HG02852 (cell line): ENCODE measurements around the gene PYGO1.

Source experiments
- ATAC-seq: cut with Tn5 transposase; IDR thresholded peaks from one replicate; pipeline ENCODE4 v1.9.1; 2021; ENCODE audit warnings: mild to moderate bottlenecking, moderate library complexity; ENCODE audit not compliant: unreplicated experiment

Gene PYGO1

DNA sequence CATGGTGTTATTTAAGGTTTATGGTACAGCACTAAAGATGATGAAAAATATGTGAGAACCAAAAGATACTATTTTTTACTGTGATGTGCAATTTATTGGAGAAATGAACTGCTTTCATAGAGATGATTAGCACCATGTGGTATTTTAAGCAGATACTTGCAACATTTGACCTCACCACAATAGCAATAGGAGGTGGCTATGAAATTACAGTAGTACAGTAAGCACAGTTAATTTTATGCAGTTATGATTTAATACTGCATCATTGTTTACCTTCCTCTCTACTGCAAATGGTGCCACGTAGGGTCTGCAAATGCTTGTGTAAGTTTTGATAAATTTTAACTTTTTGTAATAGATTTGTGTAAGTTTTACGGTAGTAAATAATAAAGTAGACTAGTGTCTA lies 14.0 kb downstream of the PYGO1 start:
- ATAC-seq, result no peak

DNA sequence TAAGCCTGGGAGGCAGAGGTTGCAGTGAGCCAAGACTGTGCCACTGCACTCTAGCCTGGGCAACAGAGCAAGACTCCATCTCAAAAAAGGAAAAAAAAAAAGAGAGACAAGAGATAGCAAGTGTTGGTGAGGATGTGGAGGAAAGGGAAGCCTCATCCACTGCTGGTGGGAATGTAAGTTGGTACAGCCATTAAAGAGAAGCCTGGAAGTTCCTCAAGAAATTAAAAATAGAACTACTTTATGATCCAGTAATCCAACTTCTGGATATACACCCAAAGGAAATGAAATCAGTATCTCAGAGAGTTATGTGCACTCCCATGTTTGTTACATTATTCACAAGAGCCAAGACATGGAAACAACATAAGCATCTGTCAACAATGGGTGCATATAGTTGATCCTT lies 14.9 kb downstream of the PYGO1 start:
- no peak for ATAC-seq

- ATAC-seq, result no peak
Measured at GRCh38 chr15:55564347-55565145, 23.6 kb downstream of the PYGO1 start.

DNA sequence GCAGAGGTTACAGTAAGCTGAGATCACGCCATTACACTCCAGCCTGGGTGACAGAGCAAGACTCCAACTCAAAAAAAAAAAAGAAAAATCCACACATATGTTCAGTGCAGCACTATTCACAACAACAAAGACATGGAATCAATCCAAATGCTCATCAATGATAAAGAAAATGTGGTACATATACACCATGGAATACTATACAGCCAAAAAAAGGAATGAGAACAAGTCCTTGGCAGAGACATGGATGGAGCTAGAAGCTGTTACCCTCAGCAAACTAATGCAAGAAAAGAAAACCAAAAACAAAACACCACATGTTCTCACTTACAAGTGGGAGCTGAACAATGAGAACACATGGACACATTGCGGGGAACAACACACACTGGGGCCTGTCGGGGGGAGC lies 25.5 kb downstream of the PYGO1 start:
- no peak for ATAC-seq

- ATAC-seq, result no peak
Measured at GRCh38 chr15:55555089-55555488, 33.1 kb downstream of the PYGO1 start.

GRCh38 chr15:55552926-55553325 lies 35.2 kb downstream of the PYGO1 start:
- ATAC-seq, result no peak

- no peak for ATAC-seq
Measured at GRCh38 chr15:55552451-55552850, 35.7 kb downstream of the PYGO1 start.

DNA sequence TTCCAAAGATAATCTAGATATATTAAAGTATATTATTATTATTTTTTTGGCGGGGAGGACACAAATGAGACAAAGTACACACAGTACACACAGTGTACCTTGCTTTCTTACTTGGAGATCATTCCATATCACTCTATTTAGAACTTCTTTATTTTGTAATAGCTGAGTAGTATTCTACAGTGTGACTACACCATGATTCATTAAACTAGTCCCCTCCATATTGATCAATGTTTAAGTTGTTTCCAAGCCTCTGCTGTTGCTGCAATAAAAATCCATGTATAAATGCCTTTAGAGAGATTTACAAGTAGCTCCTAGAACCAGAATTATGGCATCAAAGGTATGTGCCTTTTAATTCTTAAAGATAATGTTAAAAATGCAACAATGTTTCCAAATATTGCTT lies 38.8 kb downstream of the PYGO1 start:
- ATAC-seq, result no peak

DNA sequence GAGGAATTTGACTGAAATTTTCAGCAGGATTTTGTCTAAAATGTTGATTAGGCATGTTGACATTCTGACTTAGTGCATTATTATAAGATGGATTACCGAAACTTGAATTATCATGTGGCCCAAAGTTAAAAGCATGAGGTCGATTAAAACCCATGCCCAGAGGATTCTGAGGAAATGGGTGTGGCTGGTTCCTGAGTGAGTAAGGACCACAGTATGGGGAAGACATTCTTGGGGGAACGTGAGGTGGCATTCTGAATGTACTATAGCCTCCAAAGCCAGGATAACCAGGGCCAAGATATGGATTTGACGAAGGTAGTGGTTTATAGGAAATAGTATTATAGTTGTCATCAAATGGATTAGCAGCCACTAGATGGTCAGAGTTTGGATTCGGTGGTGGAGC lies 41.4 kb downstream of the PYGO1 start:
- ATAC-seq, result no peak

- no peak for ATAC-seq
Measured at GRCh38 chr15:55535436-55535835, 52.7 kb downstream of the PYGO1 start.

DNA sequence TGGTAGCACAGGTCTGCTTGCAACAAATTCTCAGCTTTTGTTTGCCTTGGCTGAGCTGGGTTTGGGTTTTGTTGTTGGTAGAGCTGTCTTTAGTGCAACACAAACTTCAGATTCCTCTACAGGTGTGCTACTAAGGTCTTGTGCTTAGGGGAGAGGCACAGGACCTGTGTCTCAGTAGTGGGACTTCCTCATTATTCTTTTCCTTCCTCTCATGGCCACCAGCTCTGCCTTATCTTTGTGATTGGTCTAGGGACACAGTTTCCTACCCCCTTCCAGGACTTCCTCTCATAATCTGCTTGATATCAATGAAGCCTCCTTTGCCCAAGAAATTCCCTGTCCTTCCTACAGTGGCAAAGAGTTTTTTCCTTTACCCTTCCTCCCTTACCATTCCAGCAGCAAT lies 55.2 kb downstream of the PYGO1 start:
- no peak for ATAC-seq

DNA sequence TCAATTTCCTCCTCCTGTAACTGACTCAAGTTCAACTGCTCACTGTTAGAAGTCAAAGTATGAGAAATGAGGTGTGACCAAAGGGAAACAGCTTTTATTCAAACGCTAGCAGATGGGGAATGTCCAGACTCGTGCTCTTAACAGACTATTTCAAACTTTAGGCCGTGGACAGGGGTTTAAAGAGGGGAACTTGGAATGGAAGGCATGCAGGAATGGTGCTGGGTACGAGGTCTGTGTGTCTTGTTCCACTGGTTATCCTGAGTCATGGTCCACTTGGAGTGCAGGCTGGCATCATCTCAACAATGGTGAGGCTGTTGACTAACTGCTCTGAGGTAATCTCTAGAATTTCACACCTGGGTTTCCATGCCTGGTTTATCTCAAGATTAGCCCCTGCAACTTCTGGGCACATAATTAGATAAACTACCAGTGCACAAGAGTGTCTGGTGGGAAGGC lies 57.3 kb downstream of the PYGO1 start:
- no peak for ATAC-seq

DNA sequence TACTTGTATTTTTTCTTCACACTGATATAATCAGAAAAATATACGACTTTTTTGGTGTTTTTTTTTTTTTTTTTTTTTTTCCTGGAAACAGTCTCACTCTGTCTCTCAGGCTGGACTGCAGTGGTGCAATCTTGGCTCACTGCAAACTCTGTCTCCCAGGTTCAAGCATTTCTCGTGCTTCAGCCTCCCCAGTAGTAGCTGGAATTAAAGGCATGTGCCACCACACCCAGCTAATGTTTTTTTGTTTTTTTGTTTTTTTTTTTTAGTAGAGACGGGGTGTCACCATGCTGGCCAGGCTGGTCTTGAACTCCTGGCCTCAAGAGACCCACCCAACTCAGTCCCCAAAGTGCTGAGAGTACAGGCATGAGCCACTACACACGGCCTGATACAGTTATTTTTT lies 59.3 kb downstream of the PYGO1 start:
- ATAC-seq, result no peak

GRCh38 chr15:55527150-55527549 lies 61.0 kb downstream of the PYGO1 start:
- ATAC-seq, result no peak

- ATAC-seq, result peak; percentile 81
Measured at GRCh38 chr15:55526559-55527036, 61.5 kb downstream of the PYGO1 start.

- ATAC-seq, result no peak
Measured at GRCh38 chr15:55522742-55523450, 65.2 kb downstream of the PYGO1 start.

DNA sequence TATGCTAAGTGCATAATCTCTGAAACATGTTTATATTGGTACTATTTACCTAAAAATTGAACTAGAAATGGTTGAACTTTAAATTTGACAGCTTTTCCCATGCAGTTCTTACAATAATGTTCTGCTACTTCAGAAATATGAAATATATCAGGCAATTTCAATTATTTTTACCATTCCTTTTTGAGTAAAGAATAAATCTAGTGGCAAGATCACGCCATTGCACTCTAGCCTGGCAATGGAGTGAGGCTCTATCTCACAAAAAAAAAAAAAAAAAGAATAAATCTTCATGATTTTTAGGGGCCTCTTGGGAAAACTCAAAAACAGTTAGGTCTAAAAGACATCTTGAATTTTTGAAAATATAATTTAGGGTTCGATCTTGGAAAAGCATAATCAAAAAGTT lies 69.5 kb downstream of the PYGO1 start:
- no peak for ATAC-seq

DNA sequence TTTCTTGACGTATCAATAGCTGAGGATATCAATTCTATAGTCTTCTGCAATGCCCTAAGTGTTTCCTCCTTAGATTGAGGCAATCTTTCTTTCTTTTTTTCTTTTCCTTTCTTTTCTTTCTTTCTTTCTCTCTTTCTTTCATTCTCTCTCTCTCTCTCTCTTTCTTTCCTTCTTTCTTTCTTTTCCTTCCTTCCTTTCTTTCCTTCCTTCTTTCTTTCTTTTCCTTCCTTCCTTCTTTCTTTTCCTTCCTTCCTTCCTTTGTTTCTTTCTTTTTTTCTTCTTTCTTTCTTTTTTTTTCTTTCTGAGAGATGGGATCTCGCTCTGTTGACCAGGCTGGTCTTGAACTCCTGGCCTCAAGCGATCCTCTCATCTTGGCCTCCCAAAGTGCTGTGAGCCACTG lies 70.1 kb downstream of the PYGO1 start:
- ATAC-seq, result no peak

- no peak for ATAC-seq
Measured at GRCh38 chr15:55515991-55516776, 72.0 kb downstream of the PYGO1 start.

- ATAC-seq, result no peak
Measured at GRCh38 chr15:55515491-55515890, 72.7 kb downstream of the PYGO1 start.

- ATAC-seq, result no peak
Measured at GRCh38 chr15:55514414-55514850, 73.7 kb downstream of the PYGO1 start.
